ENCODE data around the gene RAB33B. TPM values are rescaled to one million over a fixed set of nuclear protein-coding genes. Genes with fewer than 3 reads are reported as not detected.

RAB33B gene
- total RNA-seq, 1 donor from 2014 or later: 11.8 TPM

- H3K4me3 Mint-ChIP-seq (ENCODE audit: unreplicated experiment): no peak overlapping the region
Measured at GRCh38 chr4:139420652-139421051, 33.3 kb upstream of the RAB33B start.

GRCh38 chr4:139436122-139436521 is 17.8 kb upstream of the RAB33B start:
- TF ChIP-seq CTCF (IDR thresholded peaks at IDR 0.05; ENCODE audit: insufficient read depth, low read depth, low read length) (no peak), EZH2 (IDR thresholded peaks at IDR 0.05; ENCODE audit: insufficient read depth, low read length) (no peak)
- no peaks in the 10 kb centered on the region for H3K36me3 ChIP-seq (ENCODE audit: insufficient read depth, low read length)
- H2AFZ ChIP-seq (ENCODE audit: low read depth, low read length): no peak overlapping the region
- no peaks in the 10 kb centered on the region for H3K27me3 ChIP-seq (ENCODE audit: insufficient read depth, low read length)
- H3K27ac ChIP-seq (ENCODE audit: low read depth, low read length): no peak overlapping the region
- H3K9me3 ChIP-seq (ENCODE audit: insufficient read depth, low read depth, low read length): no peaks in the 10 kb centered on the region
- H4K20me1 ChIP-seq (ENCODE audit: insufficient read depth, low read length): no peaks in the 10 kb centered on the region
- H3K9ac ChIP-seq (ENCODE audit: low read length): no peak overlapping the region
- Mint-ChIP-seq H3K27me3 (ENCODE audit: low read depth, unreplicated experiment) (no peaks in the 10 kb centered on the region), H3K9me3 (ENCODE audit: unreplicated experiment) (peaks cover 26% of the 10 kb centered on the region), H3K27ac (ENCODE audit: unreplicated experiment) (no peak overlapping the region), H3K36me3 (ENCODE audit: low read depth, unreplicated experiment) (peaks cover 47% of the 10 kb centered on the region), H3K4me1 (ENCODE audit: low read depth, unreplicated experiment) (peaks cover 8% of the 10 kb centered on the region), H3K4me3 (ENCODE audit: unreplicated experiment) (no peak overlapping the region)
- FAIRE-seq: no peak
- H3K4me1 ChIP-seq (ENCODE audit: insufficient read depth, low read length): no peaks in the 10 kb centered on the region
- H3K4me2 ChIP-seq (ENCODE audit: low read length): no peak overlapping the region
- no peak overlapping the region for H3K4me3 ChIP-seq (ENCODE audit: insufficient read depth, low read depth, low read length)
- DNase-seq (ENCODE audit: low read depth): no peak
- H3K79me2 ChIP-seq (ENCODE audit: insufficient read depth, low read length): no peaks in the 10 kb centered on the region

More at GRCh38 chr4:139420652-139421051, 33.3 kb upstream of the RAB33B start:
- Histone ChIP-seq H3K79me2 (ENCODE audit: insufficient read depth, low read length) (no peaks in the 10 kb centered on the region), H3K27ac (ENCODE audit: low read depth, low read length) (no peak overlapping the region), H3K4me1 (ENCODE audit: insufficient read depth, low read length) (peaks cover 14% of the 10 kb centered on the region), H3K27me3 (ENCODE audit: insufficient read depth, low read length) (no peaks in the 10 kb centered on the region), H3K4me3 (ENCODE audit: insufficient read depth, low read depth, low read length) (no peak overlapping the region), H3K9ac (ENCODE audit: low read length) (no peak overlapping the region), H3K9me3 (ENCODE audit: insufficient read depth, low read depth, low read length) (no peaks in the 10 kb centered on the region), H2AFZ (ENCODE audit: low read depth, low read length) (no peak overlapping the region), H4K20me1 (ENCODE audit: insufficient read depth, low read length) (no peaks in the 10 kb centered on the region), H3K36me3 (ENCODE audit: insufficient read depth, low read length) (no peaks in the 10 kb centered on the region), H3K4me2 (ENCODE audit: low read length) (no peak overlapping the region)
- Mint-ChIP-seq H3K27ac (ENCODE audit: unreplicated experiment) (no peak overlapping the region), H3K27me3 (ENCODE audit: low read depth, unreplicated experiment) (no peaks in the 10 kb centered on the region), H3K4me1 (ENCODE audit: low read depth, unreplicated experiment) (peaks cover 16% of the 10 kb centered on the region), H3K36me3 (ENCODE audit: low read depth, unreplicated experiment) (peaks cover 15% of the 10 kb centered on the region), H3K9me3 (ENCODE audit: unreplicated experiment) (peaks cover 6% of the 10 kb centered on the region)
- FAIRE-seq: peak; percentile 80
- TF ChIP-seq CTCF (IDR thresholded peaks at IDR 0.05; ENCODE audit: insufficient read depth, low read depth, low read length): no peak
- no peak for DNase-seq (ENCODE audit: low read depth)

- no peaks in the 10 kb centered on the region for H3K27me3 Mint-ChIP-seq (ENCODE audit: low read depth, unreplicated experiment)
- Histone ChIP-seq H3K4me3 (ENCODE audit: insufficient read depth, low read depth, low read length) (no peak overlapping the region), H3K9me3 (ENCODE audit: insufficient read depth, low read depth, low read length) (no peaks in the 10 kb centered on the region), H3K4me1 (ENCODE audit: insufficient read depth, low read length) (no peaks in the 10 kb centered on the region), H2AFZ (ENCODE audit: low read depth, low read length) (no peak overlapping the region), H3K4me2 (ENCODE audit: low read length) (no peak overlapping the region), H3K36me3 (ENCODE audit: insufficient read depth, low read length) (no peaks in the 10 kb centered on the region), H3K79me2 (ENCODE audit: insufficient read depth, low read length) (no peaks in the 10 kb centered on the region), H4K20me1 (ENCODE audit: insufficient read depth, low read length) (no peaks in the 10 kb centered on the region), H3K9ac (ENCODE audit: low read length) (no peak overlapping the region), H3K27me3 (ENCODE audit: insufficient read depth, low read length) (no peaks in the 10 kb centered on the region), H3K27ac (ENCODE audit: low read depth, low read length) (no peak overlapping the region)
- TF ChIP-seq EZH2 (IDR thresholded peaks at IDR 0.05; ENCODE audit: insufficient read depth, low read length) (no peak), CTCF (IDR thresholded peaks at IDR 0.05; ENCODE audit: insufficient read depth, low read depth, low read length) (no peak)
- FAIRE-seq: no peak
- peaks cover 15% of the 10 kb centered on the region for H3K9me3 Mint-ChIP-seq (ENCODE audit: unreplicated experiment)
- H3K27ac Mint-ChIP-seq (ENCODE audit: unreplicated experiment): no peak overlapping the region
- peaks cover 8% of the 10 kb centered on the region for H3K4me1 Mint-ChIP-seq (ENCODE audit: low read depth, unreplicated experiment)
- H3K36me3 Mint-ChIP-seq (ENCODE audit: low read depth, unreplicated experiment): peaks cover 46% of the 10 kb centered on the region
- no peak overlapping the region for H3K4me3 Mint-ChIP-seq (ENCODE audit: unreplicated experiment)
- no peak for DNase-seq (ENCODE audit: low read depth)
Measured at GRCh38 chr4:139438141-139438540, 15.8 kb upstream of the RAB33B start.
